Activated CD4-positive, CD25-positive, alpha-beta regulatory T cell (primary cell): ENCODE measurements around the gene ETHE1.

Experiments used
- DNase-seq, 4 experiments: peaks; one replicate each; lab custom pipeline; 2025; lab: John Stamatoyannopoulos, UW

Gene ETHE1

GRCh38 chr19:43464134-43464775 is 62.7 kb downstream of the ETHE1 start:
- DNase-seq = peak in 3 of 4 experiments; percentile 56 to 73 (median 65)

DNA sequence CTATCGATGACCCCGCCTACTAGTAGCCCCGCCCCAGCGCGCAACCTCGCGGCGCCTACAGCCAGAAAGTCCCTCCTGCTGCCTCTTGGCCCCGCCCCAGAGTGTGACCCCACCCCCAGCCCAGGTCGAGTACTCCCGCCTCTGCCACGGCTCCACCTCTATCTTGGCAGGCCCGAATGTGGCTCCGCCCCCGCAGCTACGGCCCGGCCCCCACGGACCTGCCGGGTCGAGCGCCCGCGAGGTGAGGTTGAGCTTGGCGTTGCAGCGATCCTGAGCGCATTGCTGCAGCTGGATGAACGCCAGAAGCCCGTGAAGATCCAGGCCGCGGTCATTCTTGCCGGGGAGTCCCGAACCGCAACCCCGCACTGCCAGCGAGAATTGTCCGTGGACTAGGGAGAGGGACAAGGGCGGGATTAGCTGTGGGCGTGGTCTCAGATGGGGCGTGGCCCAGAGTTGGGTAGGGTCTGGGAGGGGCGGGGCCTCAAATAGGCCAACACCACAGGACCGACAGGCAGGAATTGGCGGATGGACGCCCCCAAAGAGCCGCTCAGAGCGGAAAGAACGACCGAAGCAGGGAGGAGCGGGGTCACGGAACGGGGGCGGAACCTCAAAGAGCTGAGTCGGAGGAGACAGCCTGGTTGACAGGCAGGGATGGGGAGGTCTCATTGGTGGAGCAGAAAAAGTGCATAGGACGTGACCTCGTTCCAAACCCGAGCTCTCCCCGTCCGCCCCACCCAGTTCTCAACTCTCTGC is 63.4 kb downstream of the ETHE1 start:
- peak; percentile 97 to 99 (median 99) for DNase-seq

GRCh38 chr19:43462785-43463380 is 64.1 kb downstream of the ETHE1 start:
- no peak for DNase-seq

- DNase-seq = no peak
These were observed 64.6 kb downstream of the ETHE1 start for GRCh38 chr19:43462383-43462782.

DNA sequence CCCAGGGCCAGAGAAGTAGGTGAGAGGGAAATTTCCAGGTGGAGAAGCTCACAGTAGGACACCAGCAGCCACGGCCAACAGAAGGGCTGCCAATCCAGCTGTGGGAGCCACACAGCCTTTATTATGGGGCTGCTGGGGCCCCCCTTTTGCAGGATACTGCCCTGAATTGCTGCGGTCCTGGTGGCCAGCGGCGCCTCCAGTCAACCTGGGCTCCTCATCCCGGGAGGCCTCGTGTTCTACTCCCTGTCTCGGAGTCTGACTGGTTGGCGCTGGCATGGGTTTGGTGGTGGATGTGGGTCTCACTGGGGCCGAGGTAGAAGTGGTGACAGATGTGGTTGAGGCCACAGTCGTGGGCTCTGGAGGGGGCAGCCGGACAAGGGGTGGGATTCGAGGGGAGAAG is 65.7 kb downstream of the ETHE1 start:
- no peak for DNase-seq

DNA sequence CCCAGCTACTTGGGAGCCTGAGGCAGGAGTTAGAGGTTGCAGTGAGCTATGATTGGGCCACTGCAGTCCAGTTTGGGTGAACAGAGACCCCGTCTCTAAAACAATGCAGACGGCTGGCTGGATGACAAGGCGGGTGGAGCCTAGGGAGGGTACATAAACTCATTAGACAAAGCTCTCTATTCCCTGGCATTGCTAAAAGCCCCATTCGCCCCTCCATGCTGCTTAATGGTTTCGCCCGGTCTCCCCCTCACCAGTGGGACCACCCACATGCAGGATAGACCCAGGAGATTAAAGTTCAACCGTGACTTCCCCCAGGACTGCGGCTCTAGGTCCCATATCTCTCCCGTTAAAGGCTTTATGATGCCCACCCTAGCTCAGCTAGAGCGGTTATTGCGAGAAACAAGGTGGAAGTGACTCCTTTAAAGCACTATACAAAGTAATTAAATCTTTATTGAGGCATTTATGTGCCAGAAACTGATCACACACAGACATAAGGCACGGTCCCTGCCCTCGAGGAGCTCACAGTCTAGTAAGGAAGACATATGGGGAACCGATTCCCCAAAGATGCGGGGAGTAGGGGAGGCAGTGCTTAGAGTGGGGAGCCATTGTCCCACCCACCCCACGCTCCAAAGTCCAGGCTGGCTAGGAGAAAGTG is 66.5 kb downstream of the ETHE1 start:
- no peak for DNase-seq

- DNase-seq = no peak
These were observed 69.2 kb downstream of the ETHE1 start for GRCh38 chr19:43457809-43458208.
